Psoas muscle (tissue), 8 donors: ENCODE data around the gene ASTN2. TPM values are rescaled to one million over a fixed set of nuclear protein-coding genes. Genes with fewer than 3 reads are reported as not detected.

Experiments
- ATAC-seq, 4 donors: fragments of 200-7000 bp; cut with Tn5 transposase; one replicate each; pipeline ENCODE4 v1.9.1; 2020; ENCODE audit warnings: moderate library complexity in 3 of 4, mild to moderate bottlenecking in 2 of 4
- DNase-seq, 2 donors: peaks; one replicate each; pipeline ENCODE4 v3.0.0-alpha.2; 2020
- H3K27ac ChIP-seq: fragments of 200-600 bp; one replicate; pipeline ENCODE4 v1.8.0; 2022
- H3K27me3 ChIP-seq, 3 donors: fragments of 200-600 bp in 1 of 3; one replicate each; pipeline versions ENCODE4 v1.6.1 to v1.8.0; 2013 to 2022; ENCODE audit warnings: low read length in 2 of 3, mild to moderate bottlenecking in 2 of 3, moderate library complexity in 1 of 3; ENCODE audit not compliant: insufficient read depth in 3 of 3
- H3K36me3 ChIP-seq, 2 donors: fragments of 200-600 bp in 1 of 2; one replicate each; pipeline versions ENCODE4 v1.6.1 to v1.8.0; 2013 to 2022; ENCODE audit warnings: low read depth in 1 of 2, mild to moderate bottlenecking in 1 of 2, moderate library complexity in 1 of 2; ENCODE audit not compliant: insufficient read depth in 1 of 2
- H3K4me1 ChIP-seq: fragments of 200-600 bp; one replicate; pipeline ENCODE4 v1.8.0; 2022
- H3K4me3 ChIP-seq: fragments of 200-600 bp; one replicate; pipeline ENCODE4 v1.8.0; 2022; ENCODE audit warnings: mild to moderate bottlenecking
- H3K9me3 ChIP-seq: fragments of 200-600 bp; one replicate; pipeline ENCODE4 v1.8.0; 2022
- CTCF ChIP-seq: fragments of 200-600 bp; IDR thresholded peaks from one replicate; pipeline ENCODE4 v1.8.0; 2022; ENCODE audit warnings: antibody characterized with exemption
- WGBS, 3 donors: extraction: QIAGEN DNeasy Blood & Tissue Kit; methylation state at CpG; one replicate each; pipeline versions ENCODE4 v1.1.6 to v1.1.7; 2013; 5-methylcytosine and 5-hydroxymethylcytosine counted together
- intact Hi-C, 2 donors: fragments of 100-400 bp; cut with DNase I; formaldehyde crosslinking; loops; one replicate each; pipeline versions ENCODE4 v1.11.0 to v1.14.2; 2022
- polyA plus RNA-seq, 3 donors: library from polyadenylated mRNA; stranded (reverse); fragments of 200-250 nt; gene quantifications; one replicate each; pipeline ENCODE4 v1.2.3, GENCODE V29; 2013
- total RNA-seq, 4 donors: library from RNA; stranded (reverse); fragmentation: NEBNext Ultra II Directional in 2 of 4; extraction: Animal tissue kit (Norgen Biotek cat#: 25700) in 2 of 4; gene quantifications; one replicate each; pipeline versions ENCODE4 v1.2.1 to v1.2.4, GENCODE V29; 2021 to 2023
- donor health status: healthy with polysubstance abuse.
- donor health status: DM: no; HTN: no; CAD: no; lungs with moderate emphysema.
- donor health status: Bipolar disorder and iron deficiency.
- donor health status: healthy.
- donor health status: DM: yes; HTN: yes; CAD: no.
- donor health status: DM: no; HTN: no; CAD: no.
- donor health status: DM: no; HTN: no; CAD: no.
- donor health status: DM: yes; HTN: yes; CAD: no.

Gene ASTN2
- total and polyA plus RNA-seq, 7 donors = 2.0 to 10.3 (median 3.3) TPM

- intact Hi-C loops = no loop called here
- Histone ChIP-seq H3K4me3 (no peak overlapping the region), H3K27me3 (no peaks in the 10 kb centered on the region), H3K4me1 (no peaks in the 10 kb centered on the region), H3K9me3 (no peaks in the 10 kb centered on the region), H3K27ac (no peak overlapping the region), H3K36me3 (no peaks in the 10 kb centered on the region)
- TF ChIP-seq CTCF = no peak
- 92 to 95% (median 93%) methylated on average over 23 of the region's 23 CpGs for WGBS, 3 donors
- DNase-seq = no peak
- no peak for ATAC-seq
These were observed 200.4 kb downstream of the ASTN2 start for GRCh38 chr9:117214416-117214815.

- Histone ChIP-seq H3K4me1 (no peaks in the 10 kb centered on the region), H3K9me3 (no peaks in the 10 kb centered on the region), H3K27ac (no peak overlapping the region), H3K27me3 (no peaks in the 10 kb centered on the region), H3K4me3 (no peak overlapping the region), H3K36me3 (no peaks in the 10 kb centered on the region)
- intact Hi-C loops = no loop called here
- DNase-seq = no peak
- 11 to 21% (median 19%) methylated on average over 3 of the region's 3 CpGs for WGBS, 3 donors
- no peak for TF ChIP-seq CTCF
- ATAC-seq = no peak
These were observed 203.6 kb downstream of the ASTN2 start for GRCh38 chr9:117211280-117211679.

GRCh38 chr9:117205806-117206205 lies 209.1 kb downstream of the ASTN2 start:
- no peaks in the 10 kb centered on the region for H3K9me3 ChIP-seq
- no peak overlapping the region for H3K27ac ChIP-seq
- H3K27me3 ChIP-seq = no peaks in the 10 kb centered on the region
- TF ChIP-seq CTCF = no peak
- H3K4me3 ChIP-seq = no peak overlapping the region
- DNase-seq (no peak), ATAC-seq (no peak)
- no peaks in the 10 kb centered on the region for H3K4me1 ChIP-seq
- WGBS, 3 donors = 64 to 74% (median 68%) methylated on average over 4 of the region's 4 CpGs
- no peaks in the 10 kb centered on the region for H3K36me3 ChIP-seq
- intact Hi-C loops = no loop called here

GRCh38 chr9:117204971-117205370 lies 209.9 kb downstream of the ASTN2 start:
- Histone ChIP-seq H3K9me3 (no peaks in the 10 kb centered on the region), H3K27me3 (no peaks in the 10 kb centered on the region), H3K36me3 (no peaks in the 10 kb centered on the region), H3K4me1 (no peaks in the 10 kb centered on the region), H3K4me3 (no peak overlapping the region), H3K27ac (no peak overlapping the region)
- DNase-seq (no peak), ATAC-seq (no peak)
- intact Hi-C loops = no loop called here
- TF ChIP-seq CTCF = no peak
- 58 to 63% (median 58%) methylated on average over 1 of the region's 1 CpG for WGBS, 3 donors

GRCh38 chr9:117191504-117192261 lies 223.2 kb downstream of the ASTN2 start:
- WGBS, 3 donors = 29 to 36% (median 31%) methylated on average over 5 of the region's 5 CpGs
- intact Hi-C loops = no loop called here

More at GRCh38 chr9:117191504-117192261, 223.2 kb downstream of the ASTN2 start:
- no peak for ATAC-seq
- TF ChIP-seq CTCF = no peak
- Histone ChIP-seq H3K9me3 (no peaks in the 10 kb centered on the region), H3K36me3 (no peaks in the 10 kb centered on the region), H3K27me3 (peaks cover 0 to 2% (median 0%) of the 10 kb centered on the region in 3 donors), H3K4me3 (no peak overlapping the region), H3K4me1 (no peaks in the 10 kb centered on the region), H3K27ac (no peak overlapping the region)
- no peak for DNase-seq
